ENCODE results near the gene MAD1L1.

GRCh38 chr7:1785839-1786238, 446.9 kb downstream of the MAD1L1 start:
- TF ChIP-seq POLR2A (IDR thresholded peaks at IDR 0.05; ENCODE audit: low read depth, low read length) (no peak), CTCF (IDR thresholded peaks at IDR 0.05; ENCODE audit: extremely low read depth in 1 of 2, insufficient read depth in 1 of 2, low read depth in 1 of 2, low read length in 2 of 2) (no peak), MAX (IDR thresholded peaks at IDR 0.05; ENCODE audit: insufficient read depth, insufficient read length) (no peak)
